Stomach (tissue), 4 donors: ENCODE data around the gene KLHL2.
"Not testable (repeated sequence)": the region's sequence is repeated elsewhere in the genome, so short reads cannot be mapped to it uniquely, and the experiment has no call there.

ENCODE experiments used
- CTCF ChIP-seq, 7 experiments: fragments of 450-650 bp in 4 of 7; fragments of 200-600 bp in 3 of 7; sonication (generic) in 3 of 7; IDR thresholded peaks; one replicate each; pipeline ENCODE4 v1.5.1; 2016 to 2019; ENCODE audit warnings: antibody characterized with exemption in 7 of 7, control low read depth in 2 of 7, mild to moderate bottlenecking in 1 of 7
- EP300 ChIP-seq: sonication (generic); formaldehyde crosslinking; IDR thresholded peaks from one replicate; pipeline ENCODE4 v1.6.1; 2017; ENCODE audit warnings: antibody characterized with exemption
- POLR2A ChIP-seq, 4 donors: fragments of 450-650 bp; IDR thresholded peaks; one replicate each; pipeline ENCODE4 v1.6.1; 2016; ENCODE audit warnings: antibody characterized with exemption in 4 of 4, control low read depth in 2 of 4, mild to moderate bottlenecking in 1 of 4, moderate library complexity in 1 of 4
- POLR2AphosphoS5 ChIP-seq, 3 donors: sonication (generic); formaldehyde crosslinking; IDR thresholded peaks; one replicate each; pipeline ENCODE4 v1.6.1; 2016; ENCODE audit warnings: antibody characterized with exemption in 3 of 3

GRCh38 chr4:165255439-165255838 is 48.1 kb downstream of the KLHL2 start:
- TF ChIP-seq CTCF (IDR thresholded peaks at IDR 0.05); POLR2A (IDR thresholded peaks at IDR 0.05); EP300; POLR2AphosphoS5 (IDR thresholded peaks at IDR 0.05): not testable (repeated sequence)
